Right kidney (tissue), 1 donor: ENCODE measurements around the gene NFKBIB.

Source experiments
- DNase-seq: peaks from one replicate; pipeline ENCODE4 v3.0.0-alpha.2; 2016

The NFKBIB gene

DNA sequence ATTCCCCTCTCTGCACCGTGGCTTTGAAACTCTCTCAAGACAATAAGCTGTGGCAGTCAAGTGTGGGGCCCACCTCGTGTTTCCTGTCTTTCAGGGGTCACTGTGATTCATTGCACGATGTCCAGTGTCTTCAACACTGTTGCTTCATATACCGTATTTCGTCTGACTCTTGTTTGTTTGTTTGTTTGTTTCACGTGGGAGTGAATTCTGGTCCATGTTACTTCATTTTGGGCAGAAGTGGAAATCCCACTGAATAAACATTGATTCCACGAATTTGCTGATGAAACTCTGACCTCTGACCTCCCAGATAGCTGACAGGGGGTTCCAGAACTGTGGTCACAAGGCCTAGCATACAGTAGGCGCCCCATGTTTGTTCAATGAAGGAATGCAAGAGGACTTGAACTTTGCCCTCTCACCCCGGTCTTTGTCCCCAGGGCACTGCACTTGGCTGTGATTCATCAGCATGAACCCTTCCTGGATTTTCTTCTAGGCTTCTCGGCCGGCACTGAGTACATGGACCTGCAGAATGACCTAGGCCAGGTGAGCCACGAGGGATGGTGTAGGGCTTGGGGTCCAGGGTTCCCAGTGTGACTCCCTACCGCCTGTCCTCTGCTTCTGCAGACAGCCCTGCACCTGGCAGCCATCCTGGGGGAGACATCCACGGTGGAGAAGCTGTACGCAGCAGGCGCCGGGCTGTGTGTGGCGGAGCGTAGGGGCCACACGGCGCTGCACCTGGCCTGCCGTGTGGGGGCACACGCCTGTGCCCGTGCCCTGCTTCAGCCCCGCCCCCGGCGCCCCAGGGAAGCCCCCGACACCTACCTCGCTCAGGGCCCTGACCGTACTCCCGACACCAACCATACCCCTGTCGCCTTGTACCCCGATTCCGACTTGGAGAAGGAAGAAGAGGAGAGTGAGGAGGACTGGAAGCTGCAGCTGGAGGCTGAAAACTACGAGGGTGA lies 5.1 kb downstream of the NFKBIB start:
- no peak for DNase-seq

DNA sequence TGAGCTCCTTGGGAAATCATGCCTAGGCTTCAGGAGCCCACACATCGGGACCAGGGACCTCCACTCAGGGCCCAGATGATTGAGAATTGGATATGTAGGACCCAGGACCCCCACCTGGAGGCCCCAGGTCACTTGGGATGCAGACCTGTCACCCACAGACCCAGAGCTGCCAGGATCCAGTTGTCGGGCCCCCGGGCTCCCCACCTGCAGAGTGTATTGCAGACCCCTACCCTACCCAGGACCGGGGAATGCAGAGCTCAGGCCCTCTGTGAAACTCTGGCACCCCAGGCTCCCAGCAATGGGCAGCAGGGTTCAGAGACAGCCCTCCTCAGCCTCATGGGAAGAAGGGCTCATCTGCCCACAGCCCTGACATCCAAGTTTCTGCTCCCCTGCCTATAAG lies 5.9 kb downstream of the NFKBIB start:
- DNase-seq = no peak

DNA sequence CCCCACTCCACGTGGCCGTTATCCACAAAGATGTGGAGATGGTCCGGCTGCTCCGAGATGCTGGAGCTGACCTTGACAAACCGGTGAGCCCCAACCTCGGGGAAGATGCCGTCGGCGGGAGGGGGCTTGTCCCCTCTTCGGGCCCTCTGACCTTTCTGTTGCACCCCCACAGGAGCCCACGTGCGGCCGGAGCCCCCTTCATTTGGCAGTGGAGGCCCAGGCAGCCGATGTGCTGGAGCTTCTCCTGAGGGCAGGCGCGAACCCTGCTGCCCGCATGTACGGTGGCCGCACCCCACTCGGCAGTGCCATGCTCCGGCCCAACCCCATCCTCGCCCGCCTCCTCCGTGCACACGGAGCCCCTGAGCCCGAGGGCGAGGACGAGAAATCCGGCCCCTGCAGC lies 7.5 kb downstream of the NFKBIB start:
- no peak for DNase-seq

DNA sequence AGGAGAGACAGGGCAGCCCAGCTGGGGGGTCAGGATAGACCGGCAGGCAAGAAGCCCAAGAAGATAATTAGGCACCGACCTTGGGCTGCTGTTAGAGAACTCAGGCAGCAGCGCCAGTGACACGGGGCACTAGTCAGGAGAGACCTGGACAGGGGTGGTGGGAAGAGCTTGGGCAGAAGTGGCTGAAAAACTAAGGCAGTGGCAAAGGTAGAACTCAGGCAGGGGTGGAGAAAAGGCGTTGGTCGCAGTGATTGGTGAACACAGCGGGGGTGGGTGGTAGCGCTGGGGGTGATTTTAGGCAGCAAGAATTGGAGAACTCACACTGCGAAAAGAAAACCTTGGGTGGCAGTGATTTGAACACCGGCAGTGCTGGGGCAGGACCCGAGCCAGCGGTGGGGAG lies 7.9 kb downstream of the NFKBIB start:
- DNase-seq = no peak

DNA sequence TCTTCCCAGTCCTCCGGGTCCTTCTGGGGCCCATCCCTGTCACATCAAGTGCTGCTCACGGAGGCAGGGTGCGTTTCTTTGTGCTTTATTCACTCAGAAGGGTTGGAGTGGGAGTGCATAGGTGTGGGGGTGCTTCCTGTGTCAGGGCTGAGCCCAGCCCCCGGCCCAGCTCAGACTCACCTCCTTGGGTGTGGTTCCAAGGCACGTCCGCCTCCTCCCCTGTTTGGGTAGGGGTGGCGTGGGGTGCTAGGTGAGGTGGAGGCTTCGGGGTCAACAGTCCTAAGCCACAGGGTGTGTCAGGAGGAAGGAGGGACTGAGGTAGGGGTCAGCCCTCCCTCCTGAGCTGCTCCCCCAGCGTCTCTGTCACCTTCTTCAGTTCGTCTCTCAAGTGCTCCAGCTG lies 9.1 kb downstream of the NFKBIB start:
- DNase-seq = no peak

DNA sequence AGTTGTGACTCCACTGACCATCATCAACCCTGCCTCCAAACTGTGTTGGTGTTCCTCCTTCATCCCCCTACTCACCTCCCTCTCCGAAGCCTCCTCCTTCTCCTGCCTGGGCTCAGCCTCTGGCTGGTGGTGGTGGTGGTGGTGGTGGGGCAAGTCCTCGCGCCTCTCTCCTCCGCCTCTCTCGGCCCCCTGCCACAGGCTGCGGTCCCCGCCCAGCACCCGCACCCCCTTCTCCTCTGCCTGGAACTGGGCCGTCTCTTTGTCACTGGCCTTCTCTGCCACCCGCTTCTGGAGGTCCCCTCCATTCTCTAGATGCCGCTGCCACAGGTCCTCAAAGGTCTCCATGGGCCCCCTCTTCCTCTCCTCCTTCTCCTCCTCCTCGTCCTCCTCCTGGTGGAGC lies 10.7 kb downstream of the NFKBIB start:
- no peak for DNase-seq

DNA sequence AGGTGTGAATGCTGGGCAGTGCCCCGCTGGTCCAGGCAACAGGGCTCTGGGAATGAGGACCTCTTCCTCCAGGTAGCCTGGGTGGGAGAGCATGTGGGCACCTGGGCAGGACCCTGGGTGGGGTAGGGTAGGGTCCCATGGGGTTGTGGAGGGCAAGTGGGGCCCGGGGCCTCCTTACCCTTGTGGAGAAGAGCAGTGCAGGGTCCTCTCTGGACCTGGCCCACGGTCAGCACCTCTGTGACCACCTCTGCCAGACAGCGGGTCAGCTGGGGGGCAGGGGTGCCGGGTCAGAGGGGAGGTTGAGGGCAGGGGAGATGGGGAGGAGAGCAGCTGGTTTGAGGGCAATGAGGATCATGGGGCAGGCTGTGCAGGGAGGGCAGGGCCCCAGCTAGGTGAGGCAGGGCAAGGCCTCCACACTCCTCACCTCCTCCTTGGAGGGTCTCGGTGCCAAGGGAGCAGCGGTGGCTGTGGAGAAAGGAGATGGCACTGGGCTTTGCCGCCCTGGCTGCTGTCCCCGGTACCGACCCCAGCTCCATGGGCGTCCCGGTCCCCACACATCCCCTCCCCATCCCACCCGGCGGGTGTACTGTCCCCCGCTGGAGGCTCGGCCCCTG lies 11.7 kb downstream of the NFKBIB start:
- no peak for DNase-seq

DNA sequence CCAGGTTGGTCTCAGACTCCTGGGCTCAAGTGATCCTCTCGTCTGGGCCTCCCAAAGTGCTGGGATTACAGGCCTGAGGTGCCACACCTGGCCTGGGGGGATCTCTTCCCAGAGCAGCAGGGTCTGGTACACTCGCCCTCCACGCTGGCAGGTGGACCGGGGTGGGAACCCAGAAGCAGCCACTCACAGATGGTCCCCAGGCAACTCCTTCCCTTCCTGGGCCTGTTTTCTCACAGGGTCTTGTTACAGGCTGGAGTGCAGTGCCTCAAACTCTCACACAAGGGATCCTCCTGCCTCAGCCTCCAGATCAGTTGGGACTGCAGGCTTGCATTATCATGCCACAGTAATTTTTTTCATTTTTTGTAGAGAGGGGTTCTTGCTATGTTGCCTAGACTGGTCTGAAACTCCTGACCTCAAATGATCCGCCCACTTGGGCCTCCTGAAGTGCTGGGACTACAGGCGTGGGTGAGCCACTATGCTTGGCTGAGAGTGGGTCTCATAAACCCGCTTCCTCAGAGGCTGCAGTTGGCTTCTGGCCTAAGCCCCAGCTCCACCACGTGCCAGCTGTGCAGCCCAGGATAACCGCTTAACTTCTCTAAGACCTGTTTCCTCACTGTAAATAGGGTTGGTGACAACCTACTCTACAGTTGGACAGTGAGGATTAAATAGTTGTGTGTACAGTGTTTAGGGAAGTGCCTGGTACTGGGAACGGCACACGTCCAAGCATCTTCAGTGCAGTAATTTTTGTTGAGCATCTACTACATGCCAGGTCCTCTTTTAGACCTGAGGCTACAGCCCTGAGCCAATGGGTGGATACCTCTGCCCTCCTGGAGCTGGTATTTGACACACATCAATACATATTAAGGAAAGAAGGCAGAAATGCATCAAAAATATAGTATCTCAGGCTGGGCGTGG lies 13.1 kb downstream of the NFKBIB start:
- no peak for DNase-seq

DNA sequence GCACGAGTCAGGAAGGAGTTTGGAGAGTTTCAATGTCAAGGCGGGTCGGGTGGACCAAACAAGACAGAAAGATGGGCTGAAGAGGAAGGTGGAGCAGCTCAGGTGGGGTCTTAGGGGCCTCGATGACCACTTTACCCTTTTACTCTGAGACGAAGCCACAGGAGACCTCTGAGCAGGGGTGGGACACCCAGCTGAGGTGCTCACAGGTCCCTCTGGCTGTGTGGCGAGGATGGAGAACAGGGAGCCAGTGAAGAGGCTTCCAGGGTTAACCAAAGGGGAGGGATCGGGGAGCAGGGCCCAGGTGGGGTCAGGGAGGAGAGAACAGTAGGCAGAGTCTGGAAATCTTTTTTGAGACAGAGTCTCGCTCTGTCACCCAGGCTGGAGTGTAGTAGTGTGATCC lies 14.2 kb downstream of the NFKBIB start:
- no peak for DNase-seq

DNA sequence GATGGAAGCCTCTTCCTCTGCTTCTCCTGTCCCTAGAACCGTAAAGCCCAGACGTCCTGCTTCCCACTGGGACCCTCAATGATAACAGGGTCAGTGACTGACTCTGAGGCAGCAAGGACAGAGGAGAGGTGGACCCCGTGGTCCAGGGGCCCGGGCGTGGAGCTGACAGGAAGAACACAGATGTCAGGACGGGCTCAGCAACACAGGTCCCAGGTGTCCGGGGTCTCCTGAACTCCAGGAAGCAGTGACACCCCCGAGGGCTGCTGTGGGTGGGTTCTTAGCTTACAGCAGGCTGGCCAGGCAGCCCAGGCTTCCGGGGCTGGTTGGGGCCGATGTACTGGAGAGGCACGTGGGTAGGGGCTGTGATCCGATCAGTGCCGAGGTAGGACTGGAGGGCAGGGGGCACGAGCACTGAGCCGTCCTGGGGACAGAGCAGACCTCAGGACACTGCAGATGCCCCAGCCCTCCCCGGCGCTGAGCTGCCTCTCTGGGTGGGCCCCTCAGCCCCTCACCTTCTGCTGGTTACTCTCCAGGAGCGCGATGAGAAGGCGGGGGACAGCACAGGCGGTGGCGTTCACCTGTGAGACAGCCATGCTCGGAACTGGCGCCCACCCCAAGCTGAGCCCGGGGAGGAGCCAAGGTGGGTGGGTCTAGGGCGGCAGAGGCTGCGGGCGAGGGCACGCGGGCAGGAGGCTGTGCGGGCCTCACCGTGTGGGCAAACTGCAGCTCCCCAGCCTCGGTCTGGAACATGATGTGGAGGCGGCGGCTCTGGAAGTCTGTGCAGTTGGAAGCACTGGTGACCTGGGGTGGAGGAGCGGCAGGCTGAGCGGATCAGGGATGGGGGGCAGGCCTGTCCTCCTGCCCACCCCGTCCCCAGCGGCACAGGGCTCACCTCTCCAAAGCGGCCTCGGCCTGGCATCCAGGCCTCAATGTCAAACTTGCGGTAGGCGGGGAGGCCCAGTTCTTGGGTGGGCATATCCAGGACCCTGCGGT lies 15.9 kb downstream of the NFKBIB start:
- no peak for DNase-seq

DNA sequence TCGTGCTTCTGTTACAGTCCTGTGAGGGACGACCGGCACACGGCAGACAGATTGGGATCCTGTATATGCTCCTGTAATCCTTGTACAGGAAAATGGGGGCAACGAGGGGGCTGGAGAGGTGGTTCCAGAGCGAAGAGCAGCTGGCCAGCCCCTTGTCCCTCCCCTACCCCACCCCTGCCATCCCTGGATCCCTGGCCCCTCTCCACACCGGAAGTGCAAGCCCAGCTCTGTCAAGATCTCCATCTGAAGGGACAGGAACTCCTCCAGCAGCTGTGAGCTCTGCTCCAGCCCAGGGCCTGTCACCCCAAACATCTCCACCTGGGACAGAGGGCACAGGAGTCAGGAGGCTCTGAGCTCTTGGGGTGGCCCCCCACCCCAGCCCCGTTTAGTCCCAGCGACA lies 17.7 kb downstream of the NFKBIB start:
- DNase-seq = no peak

DNA sequence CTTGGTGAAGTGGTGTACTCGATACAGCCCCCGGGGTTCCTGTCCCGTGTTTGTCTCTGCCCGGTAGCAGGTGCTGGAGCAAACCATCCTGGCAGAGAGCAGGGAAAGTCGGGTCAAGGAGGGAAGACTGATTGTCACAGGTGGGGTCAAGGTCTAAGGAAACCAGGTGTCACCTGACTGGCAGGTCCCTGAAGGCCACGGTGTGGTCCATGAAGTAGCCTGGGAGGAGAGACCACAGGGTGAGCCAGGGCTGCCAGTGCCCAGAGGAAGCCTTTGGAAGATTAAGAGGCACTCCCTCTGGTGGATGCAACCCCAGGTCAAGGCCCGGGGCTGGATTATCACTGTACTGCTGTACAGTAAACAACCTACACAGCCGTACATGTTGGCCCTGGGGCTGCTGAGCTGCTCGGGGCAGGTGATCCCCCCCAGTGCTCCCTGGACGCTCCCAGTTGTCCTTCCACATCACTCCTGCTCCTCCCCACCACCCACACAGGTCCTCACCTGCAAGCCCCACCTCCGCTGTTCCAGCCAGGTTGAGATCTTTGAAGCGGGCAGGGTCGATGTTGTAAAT lies 18.2 kb downstream of the NFKBIB start:
- no peak for DNase-seq

DNA sequence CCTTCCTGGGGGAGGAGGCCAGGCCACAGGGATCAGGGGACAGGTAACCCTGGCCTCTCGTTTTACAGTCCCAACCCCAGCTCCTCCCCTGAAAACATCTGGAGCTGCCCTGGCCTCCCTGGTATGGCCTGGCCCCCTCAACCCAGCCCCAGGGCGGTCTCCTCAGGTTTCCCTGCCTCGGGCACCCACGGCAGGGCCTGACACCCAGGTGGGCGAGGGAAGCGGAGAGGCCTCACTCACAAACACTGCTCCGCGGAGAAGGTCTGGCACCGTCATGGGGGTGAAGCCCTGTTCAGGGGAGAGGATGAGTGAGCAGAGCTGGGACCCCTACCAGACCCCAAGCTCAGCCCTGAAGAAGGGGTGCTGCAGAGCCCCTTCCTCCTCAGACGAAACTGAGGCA lies 18.8 kb downstream of the NFKBIB start:
- no peak for DNase-seq

DNA sequence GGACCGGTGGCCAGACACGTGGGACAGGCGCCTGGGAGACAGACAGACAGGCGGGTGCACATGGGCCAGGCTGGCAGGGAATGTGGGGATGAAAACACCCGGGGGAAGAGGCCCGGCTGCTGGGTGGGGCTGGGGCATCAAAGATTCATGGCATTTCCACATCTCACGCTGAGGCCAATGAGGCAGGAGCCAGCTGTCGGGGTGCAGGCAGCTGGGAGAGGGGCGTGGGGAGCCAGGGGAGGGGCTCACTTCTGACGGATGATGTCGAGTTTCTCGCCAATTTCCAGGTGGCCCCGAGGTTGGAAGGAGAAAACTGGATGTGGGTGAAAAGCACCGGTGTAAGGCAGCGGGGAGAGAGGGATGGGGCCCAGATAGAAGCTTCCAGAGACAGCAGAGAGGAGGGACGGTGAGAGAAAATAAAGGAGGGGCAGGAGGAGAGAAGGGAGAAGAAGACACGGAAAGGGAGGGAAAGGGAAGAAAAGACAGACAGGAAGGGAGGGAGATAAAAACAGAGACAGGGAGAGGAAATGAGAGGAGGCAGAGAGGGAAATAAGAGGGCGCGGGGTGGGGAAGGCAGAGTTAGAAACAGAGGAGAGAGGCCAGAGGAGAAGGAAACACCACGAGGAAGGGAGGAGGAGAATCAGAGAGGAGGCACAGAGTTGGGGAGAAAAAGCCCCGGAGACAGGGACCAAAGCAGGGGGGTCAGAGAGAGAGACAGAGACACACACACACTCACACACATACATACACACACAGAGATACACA lies 20.2 kb downstream of the NFKBIB start:
- no peak for DNase-seq

DNA sequence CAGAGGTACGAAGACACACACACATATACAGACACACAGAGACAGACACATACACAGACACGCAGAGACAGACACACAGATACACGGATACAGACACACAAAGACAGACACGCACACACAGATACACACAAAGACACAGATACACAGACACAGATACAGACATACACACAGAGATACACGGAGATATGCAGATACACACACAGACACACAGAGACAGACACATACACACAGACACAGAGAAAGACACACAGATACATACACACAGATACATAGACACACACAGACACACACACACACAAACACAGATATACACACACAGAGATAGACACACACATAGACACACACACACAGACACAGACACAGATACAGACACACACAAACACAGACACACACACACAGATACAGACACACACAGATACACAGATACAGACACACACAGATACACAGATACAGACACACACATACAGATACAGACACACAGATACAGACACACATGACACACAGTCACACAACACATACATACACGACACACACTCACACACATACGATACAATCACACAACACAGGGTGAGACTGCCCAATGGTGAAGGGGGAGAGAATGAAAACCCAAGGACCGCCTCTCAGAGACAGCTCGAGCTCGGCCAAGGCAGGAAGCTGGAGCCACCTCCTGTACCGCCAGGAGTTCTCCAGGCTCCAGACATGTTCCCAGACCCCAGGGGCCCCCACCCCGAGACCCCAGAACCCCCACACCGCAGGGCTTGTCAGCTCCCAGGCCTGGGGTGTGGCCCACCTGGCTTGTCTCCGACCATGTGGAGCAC lies 21.0 kb downstream of the NFKBIB start:
- DNase-seq = no peak

DNA sequence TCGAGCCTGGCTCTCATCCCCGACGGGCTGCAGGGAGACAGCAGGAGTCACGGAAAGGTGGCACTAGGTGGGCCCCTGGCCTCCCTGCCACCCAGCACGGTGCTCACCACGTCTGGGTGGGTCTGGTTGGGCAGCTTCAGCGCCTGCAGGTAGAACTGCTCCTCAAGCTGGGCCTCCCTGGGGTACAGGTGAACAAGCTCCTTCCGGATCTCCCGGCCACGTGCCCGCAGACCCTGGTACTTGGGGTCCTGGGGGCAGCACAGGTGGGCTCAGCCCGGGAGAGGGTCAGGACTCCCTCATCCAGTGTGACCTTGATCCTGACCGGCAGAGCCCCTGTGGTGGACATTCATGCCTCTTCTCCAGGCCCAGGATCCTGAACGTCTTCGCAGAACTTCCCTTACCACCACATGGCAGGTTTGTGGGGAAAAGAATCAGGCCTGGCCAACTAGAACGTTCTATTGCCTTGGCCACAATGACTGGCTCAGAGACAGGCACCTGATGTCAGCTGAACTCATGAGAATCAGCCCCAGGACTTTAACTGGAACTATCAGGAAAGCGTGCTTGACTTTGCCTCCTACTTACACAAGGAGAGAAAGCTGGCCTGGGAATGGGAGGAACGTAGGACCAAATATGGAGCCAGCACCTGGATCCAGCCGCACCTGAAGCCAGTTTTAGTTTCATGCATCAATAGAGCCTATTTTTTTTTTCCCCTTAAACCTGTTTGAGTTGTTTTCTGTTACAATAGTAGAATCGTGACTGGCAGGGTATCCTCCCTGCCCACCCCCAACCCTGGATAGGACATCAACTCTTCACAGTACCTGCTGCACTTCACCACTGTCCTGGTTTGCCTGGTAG lies 21.9 kb downstream of the NFKBIB start:
- DNase-seq = no peak

DNA sequence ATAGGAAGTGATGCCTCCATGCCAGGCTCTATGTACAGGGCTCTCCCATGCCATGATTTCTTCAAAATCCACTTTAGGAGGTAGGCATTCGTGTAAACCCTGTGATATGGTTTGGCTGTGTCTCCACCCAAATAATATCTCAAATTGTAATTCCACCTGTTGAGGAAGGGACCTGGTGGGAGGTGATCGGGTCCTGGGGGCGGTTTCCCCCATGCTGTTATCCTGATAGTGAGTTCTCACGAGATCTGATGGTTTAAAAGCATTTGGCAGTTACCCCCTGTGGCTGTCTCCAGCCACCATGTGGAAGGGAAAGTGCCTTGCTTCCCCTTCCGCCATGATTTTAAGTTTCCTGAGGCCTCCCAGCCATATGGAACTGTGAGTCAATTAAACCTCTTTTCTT lies 22.7 kb downstream of the NFKBIB start:
- DNase-seq = no peak

DNA sequence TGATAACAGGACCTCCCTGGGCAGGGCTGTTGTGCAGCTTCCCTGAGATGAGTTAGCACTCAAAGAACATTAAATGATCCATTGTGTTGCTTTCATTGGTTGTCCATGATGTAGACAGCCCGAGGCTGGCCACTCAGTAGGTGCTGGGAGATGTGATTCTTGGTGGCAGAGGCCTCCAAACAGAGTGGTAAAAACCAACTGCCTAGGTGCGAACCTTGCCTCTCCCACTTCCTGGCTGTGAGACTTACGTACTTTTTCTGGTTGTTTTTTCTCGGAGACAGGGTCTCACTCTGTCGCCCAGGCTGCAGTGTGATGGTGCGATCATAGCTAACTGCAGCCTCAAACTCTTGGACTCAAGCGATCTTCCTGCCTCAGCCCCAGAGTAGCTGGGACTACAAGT lies 24.6 kb downstream of the NFKBIB start:
- DNase-seq = no peak
